ENCODE data around the gene ADAMTS9.

The ADAMTS9 gene

GRCh38 chr3:64600246-64600950, 87.4 kb downstream of the ADAMTS9 start:
- Histone ChIP-seq H3K4me1 (ENCODE audit: control insufficient read depth, insufficient read depth, low read length) (no peaks in the 10 kb centered on the region), H3K36me3 (ENCODE audit: control insufficient read depth, insufficient read depth, low read length) (no peaks in the 10 kb centered on the region; the same call in 1 of the 2 replicates), H3K9me3 (ENCODE audit: control insufficient read depth, insufficient read depth, low read depth, low read length) (no peaks in the 10 kb centered on the region), H3K27ac (ENCODE audit: low read depth, low read length) (no peak overlapping the region), H3K9ac (ENCODE audit: low read length) (no peak overlapping the region), H3K4me3 (ENCODE audit: low read depth, low read length) (no peak overlapping the region), H3K27me3 (ENCODE audit: control insufficient read depth, insufficient read depth, low read length) (no peaks in the 10 kb centered on the region)

GRCh38 chr3:64599651-64600050, 88.1 kb downstream of the ADAMTS9 start:
- no peaks in the 10 kb centered on the region; the same call in 1 of the 2 replicates for H3K36me3 ChIP-seq (ENCODE audit: control insufficient read depth, insufficient read depth, low read length)
- H3K9ac ChIP-seq (ENCODE audit: low read length) = no peak overlapping the region

GRCh38 chr3:64595253-64595694, 92.5 kb downstream of the ADAMTS9 start:
- Histone ChIP-seq H3K9me3 (ENCODE audit: control insufficient read depth, insufficient read depth, low read depth, low read length) (no peaks in the 10 kb centered on the region), H3K4me3 (ENCODE audit: low read depth, low read length) (no peak overlapping the region), H3K27ac (ENCODE audit: low read depth, low read length) (no peak overlapping the region), H3K27me3 (ENCODE audit: control insufficient read depth, insufficient read depth, low read length) (no peaks in the 10 kb centered on the region), H3K36me3 (ENCODE audit: control insufficient read depth, insufficient read depth, low read length) (no peaks in the 10 kb centered on the region), H3K4me1 (ENCODE audit: control insufficient read depth, insufficient read depth, low read length) (no peaks in the 10 kb centered on the region), H3K9ac (ENCODE audit: low read length) (no peak overlapping the region)

More at GRCh38 chr3:64599651-64600050, 88.1 kb downstream of the ADAMTS9 start:
- Histone ChIP-seq H3K9me3 (ENCODE audit: control insufficient read depth, insufficient read depth, low read depth, low read length) (no peaks in the 10 kb centered on the region), H3K27me3 (ENCODE audit: control insufficient read depth, insufficient read depth, low read length) (no peaks in the 10 kb centered on the region), H3K4me1 (ENCODE audit: control insufficient read depth, insufficient read depth, low read length) (no peaks in the 10 kb centered on the region), H3K4me3 (ENCODE audit: low read depth, low read length) (no peak overlapping the region), H3K27ac (ENCODE audit: low read depth, low read length) (no peak overlapping the region)

- Histone ChIP-seq H3K9ac (ENCODE audit: low read length) (no peak overlapping the region), H3K4me1 (ENCODE audit: control insufficient read depth, insufficient read depth, low read length) (no peaks in the 10 kb centered on the region), H3K36me3 (ENCODE audit: control insufficient read depth, insufficient read depth, low read length) (no peaks in the 10 kb centered on the region), H3K9me3 (ENCODE audit: control insufficient read depth, insufficient read depth, low read depth, low read length) (no peaks in the 10 kb centered on the region), H3K4me3 (ENCODE audit: low read depth, low read length) (no peak overlapping the region), H3K27ac (ENCODE audit: low read depth, low read length) (no peak overlapping the region), H3K27me3 (ENCODE audit: control insufficient read depth, insufficient read depth, low read length) (no peaks in the 10 kb centered on the region)
Measured at GRCh38 chr3:64594134-64594533, 93.7 kb downstream of the ADAMTS9 start.

GRCh38 chr3:64593350-64593749, 94.5 kb downstream of the ADAMTS9 start:
- Histone ChIP-seq H3K36me3 (ENCODE audit: control insufficient read depth, insufficient read depth, low read length) (no peaks in the 10 kb centered on the region), H3K4me1 (ENCODE audit: control insufficient read depth, insufficient read depth, low read length) (no peaks in the 10 kb centered on the region), H3K4me3 (ENCODE audit: low read depth, low read length) (no peak overlapping the region), H3K27me3 (ENCODE audit: control insufficient read depth, insufficient read depth, low read length) (no peaks in the 10 kb centered on the region), H3K9me3 (ENCODE audit: control insufficient read depth, insufficient read depth, low read depth, low read length) (no peaks in the 10 kb centered on the region), H3K9ac (ENCODE audit: low read length) (no peak overlapping the region), H3K27ac (ENCODE audit: low read depth, low read length) (no peak overlapping the region)

GRCh38 chr3:64591615-64592014, 96.2 kb downstream of the ADAMTS9 start:
- Histone ChIP-seq H3K27ac (ENCODE audit: low read depth, low read length) (no peak overlapping the region), H3K4me3 (ENCODE audit: low read depth, low read length) (no peak overlapping the region), H3K9ac (ENCODE audit: low read length) (no peak overlapping the region), H3K4me1 (ENCODE audit: control insufficient read depth, insufficient read depth, low read length) (peaks cover 13% of the 10 kb centered on the region), H3K9me3 (ENCODE audit: control insufficient read depth, insufficient read depth, low read depth, low read length) (no peaks in the 10 kb centered on the region), H3K36me3 (ENCODE audit: control insufficient read depth, insufficient read depth, low read length) (no peaks in the 10 kb centered on the region), H3K27me3 (ENCODE audit: control insufficient read depth, insufficient read depth, low read length) (no peaks in the 10 kb centered on the region)

GRCh38 chr3:64588380-64588779, 99.4 kb downstream of the ADAMTS9 start:
- H3K36me3 ChIP-seq (ENCODE audit: control insufficient read depth, insufficient read depth, low read length) = no peaks in the 10 kb centered on the region
- no peaks in the 10 kb centered on the region for H3K27me3 ChIP-seq (ENCODE audit: control insufficient read depth, insufficient read depth, low read length)
- peaks cover 25% of the 10 kb centered on the region for H3K4me1 ChIP-seq (ENCODE audit: control insufficient read depth, insufficient read depth, low read length)
- H3K9me3 ChIP-seq (ENCODE audit: control insufficient read depth, insufficient read depth, low read depth, low read length) = no peaks in the 10 kb centered on the region
- no peak overlapping the region for H3K27ac ChIP-seq (ENCODE audit: low read depth, low read length)
- H3K9ac ChIP-seq (ENCODE audit: low read length) = no peak overlapping the region
- no peak overlapping the region for H3K4me3 ChIP-seq (ENCODE audit: low read depth, low read length)

GRCh38 chr3:64586952-64587351, 100.8 kb downstream of the ADAMTS9 start:
- peaks cover 25% of the 10 kb centered on the region for H3K4me1 ChIP-seq (ENCODE audit: control insufficient read depth, insufficient read depth, low read length)

GRCh38 chr3:64584179-64584578, 103.6 kb downstream of the ADAMTS9 start:
- H3K27ac ChIP-seq (ENCODE audit: low read depth, low read length) = no peak overlapping the region
- H3K9ac ChIP-seq (ENCODE audit: low read length) = no peak overlapping the region
- no peaks in the 10 kb centered on the region for H3K27me3 ChIP-seq (ENCODE audit: control insufficient read depth, insufficient read depth, low read length)
- H3K36me3 ChIP-seq (ENCODE audit: control insufficient read depth, insufficient read depth, low read length) = no peaks in the 10 kb centered on the region
- no peak overlapping the region for H3K4me3 ChIP-seq (ENCODE audit: low read depth, low read length)
- peaks cover 25% of the 10 kb centered on the region for H3K4me1 ChIP-seq (ENCODE audit: control insufficient read depth, insufficient read depth, low read length)
- H3K9me3 ChIP-seq (ENCODE audit: control insufficient read depth, insufficient read depth, low read depth, low read length) = no peaks in the 10 kb centered on the region

More at GRCh38 chr3:64586952-64587351, 100.8 kb downstream of the ADAMTS9 start:
- Histone ChIP-seq H3K9me3 (ENCODE audit: control insufficient read depth, insufficient read depth, low read depth, low read length) (no peaks in the 10 kb centered on the region), H3K4me3 (ENCODE audit: low read depth, low read length) (no peak overlapping the region), H3K27me3 (ENCODE audit: control insufficient read depth, insufficient read depth, low read length) (no peaks in the 10 kb centered on the region), H3K27ac (ENCODE audit: low read depth, low read length) (no peak overlapping the region), H3K9ac (ENCODE audit: low read length) (no peak overlapping the region), H3K36me3 (ENCODE audit: control insufficient read depth, insufficient read depth, low read length) (no peaks in the 10 kb centered on the region)

- no peak overlapping the region for H3K27ac ChIP-seq (ENCODE audit: low read depth, low read length)
- peaks cover 4% of the 10 kb centered on the region; the same call in 1 of the 2 replicates for H3K4me1 ChIP-seq (ENCODE audit: control insufficient read depth, insufficient read depth, low read length)
Measured at GRCh38 chr3:64578797-64579196, 109.0 kb downstream of the ADAMTS9 start.

GRCh38 chr3:64578062-64578770, 109.6 kb downstream of the ADAMTS9 start:
- no peak overlapping the region for H3K4me3 ChIP-seq (ENCODE audit: low read depth, low read length)
- peaks cover 4% of the 10 kb centered on the region; the same call in 1 of the 2 replicates for H3K4me1 ChIP-seq (ENCODE audit: control insufficient read depth, insufficient read depth, low read length)
- no peaks in the 10 kb centered on the region for H3K9me3 ChIP-seq (ENCODE audit: control insufficient read depth, insufficient read depth, low read depth, low read length)
- H3K27me3 ChIP-seq (ENCODE audit: control insufficient read depth, insufficient read depth, low read length) = no peaks in the 10 kb centered on the region
- no peak overlapping the region for H3K9ac ChIP-seq (ENCODE audit: low read length)
- H3K36me3 ChIP-seq (ENCODE audit: control insufficient read depth, insufficient read depth, low read length) = no peaks in the 10 kb centered on the region
- no peak overlapping the region for H3K27ac ChIP-seq (ENCODE audit: low read depth, low read length)

More at GRCh38 chr3:64578797-64579196, 109.0 kb downstream of the ADAMTS9 start:
- no peak overlapping the region for H3K4me3 ChIP-seq (ENCODE audit: low read depth, low read length)
- H3K9ac ChIP-seq (ENCODE audit: low read length) = no peak overlapping the region
- no peaks in the 10 kb centered on the region for H3K36me3 ChIP-seq (ENCODE audit: control insufficient read depth, insufficient read depth, low read length)
- H3K9me3 ChIP-seq (ENCODE audit: control insufficient read depth, insufficient read depth, low read depth, low read length) = no peaks in the 10 kb centered on the region
- no peaks in the 10 kb centered on the region for H3K27me3 ChIP-seq (ENCODE audit: control insufficient read depth, insufficient read depth, low read length)

All from HUES6 (cell line).